HFFc6 (cell line): ENCODE measurements around the gene PRR12. TPM values are rescaled to one million over a fixed set of nuclear protein-coding genes. Genes with fewer than 3 reads are reported as not detected.

Experiments
- DNase-seq: peaks from one replicate; pipeline ENCODE4 v3.0.0-alpha.2; 2018
- H3K27ac Mint-ChIP-seq: 2 replicates; pipeline ENCODE4 v1.8.0; 2020; ENCODE audit warnings: mild to moderate bottlenecking, mixed read lengths
- H3K27me3 Mint-ChIP-seq: 2 replicates; pipeline ENCODE4 v1.8.0; 2021; ENCODE audit warnings: mild to moderate bottlenecking, moderate library complexity, mixed read lengths; ENCODE audit not compliant: insufficient read depth
- H3K36me3 Mint-ChIP-seq: 2 replicates; pipeline ENCODE4 v1.8.0; 2021; ENCODE audit warnings: low read depth, mixed read lengths
- H3K4me1 Mint-ChIP-seq: 2 replicates; pipeline ENCODE4 v1.8.0; 2020; ENCODE audit warnings: low read depth, mixed read lengths
- H3K4me3 Mint-ChIP-seq: 2 replicates; pipeline ENCODE4 v1.8.0; 2020; ENCODE audit warnings: mild to moderate bottlenecking, moderate library complexity, mixed read lengths
- H3K9me3 Mint-ChIP-seq: 2 replicates; pipeline ENCODE4 v1.8.0; 2020; ENCODE audit warnings: mild to moderate bottlenecking, mixed read lengths
- CTCF ChIP-seq: fragments of 200-600 bp; sonication (generic); IDR thresholded peaks from 2 replicates; pipeline ENCODE4 v1.5.0; 2021; ENCODE audit warnings: antibody characterized with exemption, mild to moderate bottlenecking
- total RNA-seq, 6 experiments: library from RNA; stranded (reverse); fragmentation: NEBNext Ultra II Directional; extraction: Animal tissue kit (Norgen Biotek cat#: 25700); gene quantifications; 2 replicates in 1 of 6; 3 replicates in 5 of 6; pipeline ENCODE4 v1.2.3, GENCODE V29; 2021

PRR12 gene
- total RNA-seq, 6 experiments from 2014 or later: 23.3 to 26.2 (median 24.3) TPM

DNA sequence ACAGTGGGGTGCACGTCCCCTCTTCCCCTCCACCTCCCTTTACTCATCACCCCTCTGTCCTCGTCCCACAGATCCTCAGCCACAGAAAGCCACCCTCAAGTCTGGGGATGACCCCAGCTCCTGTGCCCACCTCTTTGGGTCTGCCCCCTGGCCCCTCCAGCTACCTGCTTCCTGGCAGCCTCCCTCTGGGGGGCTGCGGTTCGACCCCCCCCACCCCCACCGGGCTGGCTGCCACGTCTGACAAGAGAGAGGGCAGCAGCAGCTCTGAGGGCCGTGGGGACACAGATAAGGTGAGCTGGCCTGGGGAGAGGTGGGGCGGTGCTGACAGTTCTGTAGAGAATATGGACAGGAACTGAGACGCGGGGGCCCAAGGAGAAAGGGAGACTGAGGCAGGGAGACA is 63.6 kb downstream of the PRR12 start:
- TF ChIP-seq CTCF: no peak
- Mint-ChIP-seq H3K27me3 (peaks cover 4% of the 10 kb centered on the region), H3K4me1 (no peaks in the 10 kb centered on the region), H3K27ac (no peak overlapping the region), H3K9me3 (no peaks in the 10 kb centered on the region), H3K4me3 (no peak overlapping the region), H3K36me3 (peaks cover 11% of the 10 kb centered on the region)
- no peak for DNase-seq

DNA sequence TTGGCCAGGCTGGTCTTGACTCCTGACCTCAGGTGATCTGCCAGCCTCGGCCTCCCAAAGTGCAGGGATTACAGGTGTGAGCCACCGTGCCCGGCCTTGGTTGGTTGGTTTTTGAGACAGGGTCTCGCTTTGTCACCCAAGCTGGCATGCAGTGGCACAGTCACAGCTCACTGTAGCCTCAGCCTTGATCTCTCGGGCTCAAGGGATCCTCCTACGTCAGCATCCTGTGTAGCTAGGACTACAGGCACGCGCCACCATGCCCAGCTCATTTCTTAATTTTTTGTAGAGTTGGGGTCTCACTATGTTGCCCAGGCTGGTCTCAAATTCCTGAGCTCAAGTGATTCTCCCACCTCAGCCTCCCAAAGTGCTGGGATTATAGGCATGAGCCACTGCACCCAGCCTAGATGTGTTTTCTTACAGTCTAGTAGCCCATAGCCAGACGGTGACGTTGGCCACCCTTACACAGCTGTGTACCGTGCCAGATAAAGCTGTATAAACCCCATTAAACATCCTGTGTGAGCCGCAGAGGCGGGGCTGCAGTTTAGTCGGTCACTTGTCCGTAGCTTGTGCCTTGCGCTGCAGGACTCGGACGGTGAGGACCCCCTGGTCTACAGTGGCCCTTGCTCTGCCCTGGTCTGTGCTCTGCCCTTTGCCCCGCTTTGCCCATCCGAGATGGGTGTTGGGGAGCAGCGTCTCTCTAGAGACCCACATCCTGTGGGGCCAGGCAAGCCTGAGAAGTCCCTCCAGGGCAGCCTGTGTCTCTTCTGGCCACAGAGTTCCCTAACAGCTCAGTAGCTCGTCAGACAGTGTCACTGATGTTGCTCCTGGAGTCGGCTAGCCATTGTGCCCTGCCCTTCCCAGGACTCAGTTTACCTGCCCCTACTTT is 64.8 kb downstream of the PRR12 start:
- Mint-ChIP-seq H3K27ac (no peak overlapping the region), H3K4me3 (no peak overlapping the region), H3K36me3 (peaks cover 18% of the 10 kb centered on the region), H3K27me3 (peaks cover 4% of the 10 kb centered on the region), H3K4me1 (no peaks in the 10 kb centered on the region), H3K9me3 (no peaks in the 10 kb centered on the region)
- no peak for TF ChIP-seq CTCF
- DNase-seq: no peak

DNA sequence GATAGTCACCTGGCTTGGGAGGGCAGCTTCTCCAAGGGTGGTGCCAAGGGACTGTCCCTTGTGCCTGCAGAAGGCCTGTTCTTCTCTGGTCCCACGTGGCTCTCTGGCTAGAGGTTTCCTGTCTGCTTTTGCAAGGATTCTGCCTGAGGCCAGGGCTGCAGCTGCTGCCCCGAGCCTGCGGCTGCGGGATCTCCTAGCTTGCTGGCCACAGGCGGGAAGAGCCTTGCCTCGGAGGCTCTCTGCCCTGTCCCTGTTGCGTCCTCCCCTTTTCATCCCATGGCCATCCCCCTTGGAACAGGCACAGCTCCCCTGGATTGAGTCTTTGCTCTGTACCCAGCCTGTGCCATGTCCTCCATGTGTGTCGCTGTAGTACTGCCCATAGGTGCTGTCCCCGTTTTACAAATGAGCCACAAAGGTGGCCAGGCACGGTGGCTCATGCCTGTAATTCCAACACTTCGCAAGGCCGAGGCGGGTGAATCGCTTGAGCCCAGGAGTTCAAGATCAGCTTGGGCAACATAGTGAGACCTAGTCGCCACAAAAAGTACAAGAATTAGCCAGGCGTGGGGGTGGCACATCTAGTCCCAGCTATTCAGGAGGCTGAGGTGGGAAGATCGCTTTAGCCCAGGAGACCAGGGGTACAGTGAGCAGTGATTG is 65.6 kb downstream of the PRR12 start:
- no peak overlapping the region for H3K27ac Mint-ChIP-seq
- H3K36me3 Mint-ChIP-seq: peaks cover 18% of the 10 kb centered on the region
- TF ChIP-seq CTCF: no peak
- H3K9me3 Mint-ChIP-seq: no peaks in the 10 kb centered on the region
- no peak for DNase-seq
- H3K4me3 Mint-ChIP-seq: no peak overlapping the region; the same call in 1 of the 2 replicates
- H3K27me3 Mint-ChIP-seq: peaks cover 4% of the 10 kb centered on the region
- H3K4me1 Mint-ChIP-seq: no peaks in the 10 kb centered on the region

- DNase-seq: no peak
- TF ChIP-seq CTCF: no peak
- no peak overlapping the region for H3K4me3 Mint-ChIP-seq
- no peaks in the 10 kb centered on the region for H3K9me3 Mint-ChIP-seq
- H3K27me3 Mint-ChIP-seq: peaks cover 5% of the 10 kb centered on the region
- H3K4me1 Mint-ChIP-seq: no peaks in the 10 kb centered on the region
- H3K27ac Mint-ChIP-seq: no peak overlapping the region
- H3K36me3 Mint-ChIP-seq: peaks cover 18% of the 10 kb centered on the region
Observed at GRCh38 chr19:49657493-49658138, 66.6 kb downstream of the PRR12 start.

GRCh38 chr19:49658139-49658517 is 67.1 kb downstream of the PRR12 start:
- Mint-ChIP-seq H3K4me3 (no peak overlapping the region), H3K27me3 (peaks cover 5% of the 10 kb centered on the region), H3K36me3 (peaks cover 18% of the 10 kb centered on the region), H3K4me1 (no peaks in the 10 kb centered on the region), H3K27ac (no peak overlapping the region), H3K9me3 (no peaks in the 10 kb centered on the region)
- no peak for DNase-seq
- no peak for TF ChIP-seq CTCF
